HepG2 (cell line): ENCODE measurements around the gene TMOD2. TPM values are rescaled to one million over a fixed set of nuclear protein-coding genes. Genes with fewer than 3 reads are reported as not detected.
A peak's percentile ranks its signal among the peaks of the same experiment; 100 is the strongest.

ENCODE experiments used
- ATAC-seq: fragments of 200-7000 bp; cut with Tn5 transposase; 3 replicates; pipeline ENCODE4 v1.9.1; 2020; ENCODE audit warnings: mild to moderate bottlenecking, moderate library complexity
- BruUV-seq: library from RNA; stranded (reverse); fragments of 400-500 nt; replicated peaks from 2 replicates; lab custom pipeline; 2021; lab: Mats Ljungman, UMichigan
- CTCF ChIA-PET: fragments of 300-600 bp; formaldehyde crosslinking; extraction: SDS; loops from one replicate; lab custom pipeline; 2021; ENCODE audit warnings: low total read pairs, inconsistent platforms, low intra/inter-chr PET ratio; lab: Yijun Ruan, JAX
- POLR2A ChIA-PET: fragments of 350-600 bp; sonication (Branson Sonifier 250); formaldehyde crosslinking; loops from one replicate; lab custom pipeline; 2020; ENCODE audit warnings: antibody characterized with exemption, inconsistent platforms; lab: Yijun Ruan, JAX
- DNase-seq: peaks from one replicate; pipeline ENCODE4 v3.0.0-alpha.2; 2015; ENCODE audit warnings: low spot score
- FAIRE-seq: peaks from 3 replicates; lab custom pipeline; 2011; peaks lifted over from hg19 to GRCh38; lab: Jason Lieb, UNC
- H2AFZ ChIP-seq: one replicate; pipeline ENCODE4 v1.6.1; 2011; ENCODE audit warnings: low read length, inconsistent platforms
- H3K27ac ChIP-seq: fragments of 300-600 bp; 3 replicates; pipeline ENCODE4 v1.8.0; 2011; ENCODE audit warnings: mixed run types, mild to moderate bottlenecking, mixed read lengths, low read length, inconsistent platforms; ENCODE audit not compliant: insufficient read depth; ENCODE audit errors: extremely low read length
- H3K27me3 ChIP-seq, 2 experiments: fragments of 200-600 bp in 1 of 2; 2 replicates in 1 of 2; 3 replicates in 1 of 2; pipeline versions ENCODE4 v1.6.0 to v1.8.0; 2011; ENCODE audit warnings: low read length in 2 of 2, mild to moderate bottlenecking in 2 of 2, moderate library complexity in 2 of 2, inconsistent platforms in 1 of 2; ENCODE audit not compliant: insufficient read depth in 2 of 2, control insufficient read depth in 1 of 2
- H3K36me3 ChIP-seq, 2 experiments: fragments of 200-600 bp in 1 of 2; replicated peaks in 1 of 2; 2 replicates in 1 of 2; 3 replicates in 1 of 2; pipeline versions ENCODE4 v1.5.1 to v1.8.0; 2011; ENCODE audit warnings: low read length in 2 of 2, inconsistent platforms in 1 of 2; ENCODE audit not compliant: insufficient read depth in 2 of 2, control insufficient read depth in 1 of 2
- H3K4me1 ChIP-seq: 2 replicates; pipeline ENCODE4 v1.5.1; 2012; ENCODE audit warnings: low read length, inconsistent platforms; ENCODE audit not compliant: insufficient read depth
- H3K4me2 ChIP-seq: 2 replicates; pipeline ENCODE4 v1.6.0; 2011; ENCODE audit warnings: low read depth, low read length, inconsistent platforms
- H3K4me3 ChIP-seq, 3 experiments: fragments of 200-600 bp in 1 of 3; sonication (generic), shearing (Covaris generic) in 1 of 3; replicated peaks in 1 of 3; 2 replicates each; pipeline ENCODE4 v1.5.1; 2011 to 2016; ENCODE audit warnings: low read length in 3 of 3, inconsistent platforms in 2 of 3, low read depth in 2 of 3, mild to moderate bottlenecking in 2 of 3, control low read depth in 1 of 3, mixed read lengths in 1 of 3; ENCODE audit not compliant: insufficient read depth in 1 of 3
- H3K79me2 ChIP-seq: one replicate; pipeline ENCODE4 v1.6.1; 2011; ENCODE audit warnings: low read length, inconsistent platforms; ENCODE audit not compliant: insufficient read depth
- H3K9ac ChIP-seq: 2 replicates; pipeline ENCODE4 v1.6.0; 2011; ENCODE audit warnings: mild to moderate bottlenecking, low read depth, low read length, inconsistent platforms; ENCODE audit not compliant: insufficient read depth
- H3K9me3 ChIP-seq: 2 replicates; pipeline ENCODE4 v1.5.1; 2012; ENCODE audit warnings: mild to moderate bottlenecking, low read length
- H4K20me1 ChIP-seq: 2 replicates; pipeline ENCODE4 v1.6.0; 2011; ENCODE audit warnings: inconsistent platforms, mild to moderate bottlenecking, low read length, moderate library complexity; ENCODE audit not compliant: insufficient read depth
- KMT2A ChIP-seq: sonication (generic); formaldehyde crosslinking; IDR thresholded peaks from 2 replicates; pipeline ENCODE4 v1.4.0; 2020; ENCODE audit warnings: missing genetic modification reagents
- MAFG ChIP-seq: sonication (generic); formaldehyde crosslinking; IDR thresholded peaks from 2 replicates; pipeline ENCODE4 v1.5.1; 2020; ENCODE audit warnings: mild to moderate bottlenecking, missing genetic modification reagents
- MAFK ChIP-seq, 2 experiments: IDR thresholded peaks in 1 of 2; conservative IDR thresholded peaks in 1 of 2; 2 replicates each; pipeline ENCODE4 v1.6.1; 2011; ENCODE audit warnings: improper control_type of control experiment in 2 of 2, low read length in 2 of 2
- MATR3 ChIP-seq: sonication (generic); formaldehyde crosslinking; IDR thresholded peaks from 2 replicates; pipeline ENCODE4 v1.4.0; 2020; ENCODE audit warnings: missing genetic modification reagents
- SNRNP70 ChIP-seq: fragments of 200-400 bp; formaldehyde crosslinking; IDR thresholded peaks from 2 replicates; pipeline ENCODE4 v1.6.1; 2017; ENCODE audit warnings: mild to moderate bottlenecking, low read depth, low read length, moderate library complexity
- SOX13 ChIP-seq, 3 experiments: fragments of 450-650 bp in 1 of 3; sonication (generic) in 1 of 3; formaldehyde crosslinking in 1 of 3; IDR thresholded peaks in 2 of 3; conservative IDR thresholded peaks in 1 of 3; 2 replicates each; pipeline versions ENCODE4 v1.5.0 to v1.6.1; 2016 to 2020; ENCODE audit warnings: antibody characterized with exemption in 1 of 3, mild to moderate bottlenecking in 1 of 3, missing compliant biosample characterization in 1 of 3, missing genetic modification reagents in 1 of 3, moderate library complexity in 1 of 3
- ZNF235 ChIP-seq: sonication (generic); formaldehyde crosslinking; IDR thresholded peaks from 2 replicates; pipeline ENCODE4 v1.8.1; 2023; ENCODE audit warnings: mild to moderate bottlenecking, missing genetic modification reagents, borderline replicate concordance
- WGBS: methylation state at CpG from one replicate; pipeline ENCODE4 v1.1.6; 2017; ENCODE audit warnings: low lambda C conversion rate; 5-methylcytosine and 5-hydroxymethylcytosine counted together
- in situ Hi-C: cut with HindIII; loops from 2 replicates; pipeline ENCODE4 v1.10.0; 2017; ENCODE audit warnings: low pct_unique_long_range_greater_than_20kb; ENCODE audit not compliant: extremely low pct_ligation_motif_present
- intact Hi-C: fragments of 100-400 bp; cut with micrococcal nuclease; formaldehyde crosslinking; loops from one replicate; pipeline ENCODE4 v1.10.0; 2022; ENCODE audit not compliant: unreplicated experiment
- polyA plus RNA-seq, 8 experiments: library from polyadenylated mRNA; depleted of rRNA in 3 of 8; stranded (reverse) in 7 of 8; unstranded in 1 of 8; fragments of >200 nt; fragmentation: Illumina TruSeq in 4 of 8; extraction: Trizol in 4 of 8; gene quantifications; 2 replicates each; pipeline versions ENCODE4 v1.2.1 to v1.2.3, GENCODE V29; 2011 to 2016; ENCODE audit warnings: low read depth in 4 of 8, missing spikeins in 1 of 8, mixed read lengths in 1 of 8; ENCODE audit not compliant: insufficient read depth in 1 of 8
- total RNA-seq, 5 experiments: library from RNA; depleted of rRNA; stranded (reverse); fragments of >200 nt; fragmentation: Illumina TruSeq; extraction: Trizol; gene quantifications; 2 replicates each; pipeline ENCODE4 v1.2.3, GENCODE V29; 2016; ENCODE audit warnings: low read depth in 1 of 5

Gene TMOD2
- total and polyA plus RNA-seq, 2 of the 13 experiments (the other 11 are each of a cell fraction or from before 2014, with no cell fraction given): 0.01 to 0.02 TPM

GRCh38 chr15:51856714-51857380 lies 105.5 kb downstream of the TMOD2 start (continued):
- TF ChIP-seq MATR3 (CRISPR knock-in tag): no peak

- no peaks in the 10 kb centered on the region for H3K9me3 ChIP-seq
- H3K27me3 ChIP-seq: no peaks in the 10 kb centered on the region
- TF ChIP-seq ZNF235 (CRISPR knock-in tag) (no peak), MAFK (conservative IDR thresholded peaks at IDR 0.05 in 1 of 2, IDR thresholded peaks at IDR 0.05 in 1 of 2; ENCODE audit: low read length in 2 of 2) (0 out of 4 replicates have a peak, but pooled peaks of 1 of the 2 experiments have one; percentile 13)
- CTCF ChIA-PET: no interaction called here
- no peak overlapping the region for H3K4me3 ChIP-seq
- in situ Hi-C loops: no loop called here
- WGBS: 94% methylated on average over 10 of the region's 10 CpGs
- no peak overlapping the region for H3K27ac ChIP-seq
- FAIRE-seq (no peak), ATAC-seq (no peak), DNase-seq (no peak)
- intact Hi-C loops: no loop called here
- peaks cover 9 to 20% of the 10 kb centered on the region in 2 experiments for H3K36me3 ChIP-seq
- H3K79me2 ChIP-seq: peaks cover 26% of the 10 kb centered on the region
- H3K4me1 ChIP-seq: peaks cover 15% of the 10 kb centered on the region
- BruUV-seq: no TSS peak
- POLR2A ChIA-PET: interaction anchor here (0.7 to 1.1 kb wide), 2 partner anchors 17 to 52 kb away, joined by 3 to 4 read pairs; no protein-coding TSS in a partner anchor
- no peak overlapping the region for H3K4me2 ChIP-seq
- H3K9ac ChIP-seq: no peak overlapping the region
- H4K20me1 ChIP-seq: no peaks in the 10 kb centered on the region; the same call in 1 of the 2 replicates
- H2AFZ ChIP-seq: no peak overlapping the region
Observed at GRCh38 chr15:51861557-51862359, 110.4 kb downstream of the TMOD2 start.

GRCh38 chr15:51863131-51863530 lies 111.7 kb downstream of the TMOD2 start:
- no peak for DNase-seq
- POLR2A ChIA-PET: no interaction called here
- H3K9ac ChIP-seq: no peak overlapping the region
- no peak overlapping the region for H3K4me3 ChIP-seq
- TF ChIP-seq MAFG (CRISPR knock-in tag): no peak
- no peak for TF ChIP-seq KMT2A (CRISPR knock-in tag)
- no peak for TF ChIP-seq SNRNP70
- no peak for TF ChIP-seq SOX13 (IDR thresholded peaks at IDR 0.05)
- TF ChIP-seq SOX13 (CRISPR knock-in tag; conservative IDR thresholded peaks at IDR 0.05 in 1 of 2, IDR thresholded peaks at IDR 0.05 in 1 of 2): no peak
- TF ChIP-seq, all 625 proteins: peak for 0
- in situ Hi-C loops (no loop called here), intact Hi-C loops (no loop called here)
- Histone ChIP-seq H3K36me3 (peaks cover 9 to 28% of the 10 kb centered on the region in 2 experiments), H2AFZ (no peak overlapping the region), H3K4me1 (peaks cover 14% of the 10 kb centered on the region), H3K79me2 (peaks cover 18% of the 10 kb centered on the region), H3K27me3 (no peaks in the 10 kb centered on the region), H4K20me1 (no peaks in the 10 kb centered on the region), H3K4me2 (no peak overlapping the region), H3K27ac (no peak overlapping the region), H3K9me3 (no peaks in the 10 kb centered on the region)
- FAIRE-seq: no peak
- no peak for ATAC-seq
- 91% methylated on average over 2 of the region's 2 CpGs for WGBS
- CTCF ChIA-PET: no interaction called here
- BruUV-seq: TSS peak; percentile 32
